Measurements from ENCODE around the gene PDE6G.

PDE6G gene

GRCh38 chr17:81686614-81687013 is 30.3 kb upstream of the PDE6G start:
- no peak for DNase-seq

DNA sequence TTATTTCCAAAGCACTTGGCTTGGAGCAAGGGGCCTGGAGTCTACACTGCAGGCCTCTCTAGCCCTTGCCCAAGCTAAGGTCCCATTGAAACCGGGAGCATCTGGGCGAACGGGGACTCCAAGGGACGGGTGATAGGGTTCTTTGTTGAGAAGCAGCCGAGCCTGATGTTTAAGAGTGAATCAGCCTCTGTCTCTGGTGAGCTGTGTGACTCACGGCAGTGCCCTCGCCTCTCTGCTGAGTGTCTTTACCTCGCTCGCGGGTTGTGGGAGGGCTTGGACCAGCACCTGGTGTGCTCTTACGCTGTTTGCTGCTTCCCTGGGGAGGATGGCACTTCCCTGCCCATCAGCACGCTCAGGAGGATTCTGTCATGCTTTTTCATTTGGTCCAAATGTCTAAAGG is 28.8 kb upstream of the PDE6G start:
- DNase-seq, result no peak

- DNase-seq, result no peak
Observed at GRCh38 chr17:81684442-81684911, 28.1 kb upstream of the PDE6G start.

DNA sequence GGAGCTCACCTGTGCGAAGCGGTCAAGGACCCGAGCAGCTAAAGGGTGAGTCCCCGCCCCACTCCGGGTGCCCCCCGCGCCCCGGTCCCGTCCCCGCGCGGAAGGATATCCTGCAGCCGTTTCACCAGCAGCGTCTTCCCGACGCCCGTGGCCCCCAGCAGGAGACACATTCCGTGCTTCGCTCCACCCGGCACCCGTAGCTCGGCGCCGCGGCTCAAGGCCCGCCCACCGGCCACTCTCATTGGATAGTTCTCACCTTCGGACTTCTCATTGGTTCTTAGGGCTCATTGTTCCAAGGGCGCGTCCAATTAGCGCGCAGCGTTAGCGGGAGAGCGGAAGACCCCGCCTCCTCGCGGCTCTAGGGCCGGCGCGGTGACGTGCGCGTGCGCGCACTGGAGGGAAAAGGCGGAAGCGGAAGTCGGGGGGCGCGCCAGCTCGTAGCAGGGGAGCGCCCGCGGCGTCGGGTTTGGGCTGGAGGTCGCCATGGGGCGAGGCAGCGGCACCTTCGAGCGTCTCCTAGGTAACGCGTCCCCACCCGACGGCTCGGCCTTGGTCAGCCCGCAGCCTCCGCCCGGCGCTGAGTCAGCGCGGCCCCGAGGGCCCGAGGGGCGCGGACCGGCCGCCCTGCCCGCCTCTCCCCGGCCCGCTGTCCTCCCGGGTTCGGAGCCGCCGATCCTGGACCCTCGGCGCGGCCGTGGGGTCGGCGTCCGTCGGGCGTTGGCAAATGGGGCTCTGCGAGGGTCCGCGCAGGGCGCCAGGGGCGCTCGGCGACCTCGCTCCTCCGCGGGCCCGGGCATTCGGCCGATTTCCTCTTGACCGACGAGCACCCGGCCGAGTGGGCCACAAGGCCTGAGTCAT is 27.5 kb upstream of the PDE6G start, which contains the start of the genes ARL16 and HGS:
Gene ARL16, minus strand, starts transcription at position 214 of the 858 bp plus-strand sequence. Its CDS starts 44 bp downstream, at position 170.
Gene HGS, plus strand, starts transcription at position 428 of the 858 bp plus-strand sequence. Its CDS starts 56 bp downstream, at position 484.
- peak; percentile 97 for DNase-seq

GRCh38 chr17:81683208-81683583 is 26.9 kb upstream of the PDE6G start:
- DNase-seq, result no peak

- DNase-seq, result no peak
Observed at GRCh38 chr17:81682565-81683207, 26.3 kb upstream of the PDE6G start.

- DNase-seq, result no peak
Observed at GRCh38 chr17:81681672-81682071, 25.3 kb upstream of the PDE6G start.

GRCh38 chr17:81680150-81680549 is 23.8 kb upstream of the PDE6G start:
- no peak for DNase-seq

GRCh38 chr17:81676906-81677305 is 20.6 kb upstream of the PDE6G start:
- DNase-seq, result no peak

- peak; percentile 28 for DNase-seq
Observed at GRCh38 chr17:81675515-81676221, 19.3 kb upstream of the PDE6G start.

DNA sequence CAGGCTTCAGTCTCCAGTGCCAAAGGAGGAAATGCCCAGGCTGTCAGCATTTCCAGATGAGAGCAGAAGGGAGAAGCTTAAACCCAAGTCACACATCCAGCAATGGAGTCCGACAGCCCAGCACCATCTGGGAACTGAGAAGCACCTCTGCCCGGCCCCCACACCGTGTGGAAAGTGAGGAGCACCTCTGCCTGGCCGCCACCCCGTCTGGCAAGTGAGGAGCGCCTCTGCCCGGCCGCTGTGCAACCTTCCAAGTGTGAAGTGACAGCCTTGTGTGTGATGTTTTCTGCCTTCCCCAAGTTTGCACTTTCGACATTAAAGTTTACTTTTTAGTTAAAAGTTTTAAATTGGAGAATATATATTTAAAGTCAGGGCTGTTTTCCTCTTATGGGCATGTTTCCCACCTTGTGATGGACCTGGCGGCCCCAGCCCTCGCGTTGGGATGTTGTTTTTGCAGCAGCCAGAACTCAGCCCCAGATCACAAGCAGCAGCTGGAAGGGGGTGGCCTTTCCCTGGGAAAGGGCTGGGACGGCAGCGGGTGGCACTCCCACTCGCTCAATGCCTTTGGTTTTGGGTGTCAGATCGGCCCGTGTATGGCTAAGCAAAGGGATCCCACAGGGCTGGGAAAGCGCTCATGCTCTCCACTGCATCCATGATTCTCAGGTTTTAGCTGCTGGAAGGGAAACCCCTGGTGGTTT is 17.4 kb upstream of the PDE6G start:
- no peak for DNase-seq

GRCh38 chr17:81672954-81673353 is 16.6 kb upstream of the PDE6G start:
- no peak for DNase-seq

GRCh38 chr17:81672504-81672903 is 16.2 kb upstream of the PDE6G start:
- no peak for DNase-seq

- DNase-seq, result no peak
Observed at GRCh38 chr17:81667754-81668153, 11.4 kb upstream of the PDE6G start.

GRCh38 chr17:81666342-81667191 is 10.2 kb upstream of the PDE6G start, which contains the start of the genes CCDC137 and OXLD1:
Gene CCDC137 (plus strand): TSS chr17:81666737. CDS start chr17:81666767, 30 bp downstream.
Gene OXLD1 (minus strand): TSS chr17:81666605. CDS start chr17:81666577, 28 bp downstream.
- DNase-seq, result peak; percentile 91

- DNase-seq, result no peak
Observed at GRCh38 chr17:81666092-81666341, 9.7 kb upstream of the PDE6G start.

DNA sequence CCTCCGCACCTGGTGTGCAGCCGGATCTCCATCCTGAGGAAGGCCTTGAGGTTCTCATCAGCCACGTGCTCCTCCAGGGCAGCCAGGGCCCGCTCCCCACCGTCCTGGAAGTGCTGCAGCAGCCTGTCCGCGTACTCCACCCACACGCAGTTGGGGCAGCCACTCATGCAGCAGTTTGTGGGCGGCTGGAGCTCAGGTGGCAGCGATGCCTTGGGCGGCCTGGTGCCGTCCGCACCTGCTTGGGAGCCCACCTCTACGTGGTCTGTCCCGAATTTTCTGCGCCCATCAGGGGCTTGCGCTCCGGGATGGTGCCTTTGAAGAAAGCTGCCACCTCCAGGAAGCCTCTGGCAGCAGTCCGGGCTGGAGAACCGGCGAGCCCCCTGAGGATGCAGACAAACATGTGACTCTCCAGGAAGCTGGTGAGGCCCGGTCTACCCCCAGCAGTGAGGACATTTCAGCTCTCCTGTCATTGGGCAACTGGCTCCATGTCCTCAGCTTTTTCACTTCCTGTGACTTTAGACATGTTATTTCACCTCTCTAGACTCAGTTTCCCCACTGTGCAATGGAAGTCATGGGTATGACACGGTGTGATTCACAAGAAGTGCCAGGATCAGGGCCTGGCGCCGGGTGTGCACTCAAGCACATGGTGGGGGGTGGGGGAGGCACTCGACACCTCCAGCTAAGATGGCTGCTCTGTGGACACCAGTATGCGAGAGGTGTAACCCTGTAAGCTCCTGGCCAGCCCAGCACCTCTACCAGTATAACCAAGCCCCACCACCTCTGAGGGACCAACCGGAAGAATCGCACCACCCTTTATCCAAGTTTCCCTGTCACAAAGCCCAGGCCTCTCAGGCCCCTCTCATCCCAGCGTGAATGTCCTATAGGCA is 9.1 kb upstream of the PDE6G start:
- peak; percentile 44 for DNase-seq

GRCh38 chr17:81664051-81664470 is 7.7 kb upstream of the PDE6G start:
- no peak for DNase-seq

- DNase-seq, result no peak
Observed at GRCh38 chr17:81662002-81662401, 5.7 kb upstream of the PDE6G start.

DNA sequence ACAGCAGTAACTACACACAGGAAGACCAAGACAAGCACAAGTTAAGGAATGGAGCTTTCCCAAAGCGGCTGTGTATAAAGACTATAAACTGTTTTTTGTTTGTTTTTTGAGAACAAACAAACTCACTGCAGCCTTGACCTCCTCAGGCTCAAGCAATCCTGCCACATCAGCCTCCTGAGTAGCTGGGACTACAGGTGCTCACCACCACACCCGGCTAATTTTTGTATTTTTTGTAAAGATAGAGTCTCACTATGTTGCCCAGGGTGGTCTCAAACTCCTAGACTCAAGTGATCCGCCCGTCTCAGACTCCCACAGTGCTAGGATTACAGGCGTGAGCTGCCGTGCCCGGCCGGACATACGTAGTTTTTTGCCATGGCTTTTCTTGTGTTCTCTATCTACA is 4.1 kb upstream of the PDE6G start:
- DNase-seq, result no peak

GRCh38 chr17:81659038-81659437 is 2.7 kb upstream of the PDE6G start:
- no peak for DNase-seq

Measured in activated CD4-positive, alpha-beta T cell treated with anti-CD3 and anti-CD28 coated beads, Interleukin-2, amount 50 U/mL, for 1 hour (primary cell).